AML-193 (cell line): ENCODE results near the gene CAPN3.
"Not testable (repeated sequence)": the region's sequence is repeated elsewhere in the genome, so short reads cannot be mapped to it uniquely, and the experiment has no call there.

Experiments used
- DNase-seq, 2 experiments: peaks; one replicate each; lab custom pipeline; 2025; lab: John Stamatoyannopoulos, UW

CAPN3 gene

GRCh38 chr15:42359249-42359648, at the start of gene CAPN3:
CAPN3 (plus strand) TSS chr15:42359501; CDS start chr15:42359806, 305 bp downstream.
- no peak for DNase-seq

- DNase-seq, result no peak
These were observed 45.8 kb upstream of the CAPN3 start for GRCh38 chr15:42313463-42313862.

DNA sequence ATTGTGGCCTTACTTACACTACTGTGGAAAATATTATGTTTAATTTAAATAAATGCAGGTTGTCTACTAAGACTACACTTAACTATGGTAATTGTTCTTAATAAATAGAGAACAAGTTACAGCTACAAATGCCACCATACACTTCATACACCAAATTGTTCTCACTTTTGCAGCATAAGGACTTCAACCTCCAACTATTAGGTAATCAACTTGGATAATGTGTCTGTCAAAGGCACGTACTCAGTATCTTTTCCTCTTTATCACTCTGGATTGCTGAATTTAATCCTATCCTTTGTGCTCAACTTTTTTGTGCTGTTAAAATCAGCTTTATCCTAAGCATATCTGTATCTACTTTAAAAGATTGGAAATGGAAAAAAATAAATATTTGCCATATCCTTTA, 44.5 kb upstream of the CAPN3 start:
- DNase-seq, result no peak

GRCh38 chr15:42315521-42315920, 43.8 kb upstream of the CAPN3 start:
- DNase-seq, result no peak

- not testable (repeated sequence) for DNase-seq
These were observed 43.0 kb upstream of the CAPN3 start for GRCh38 chr15:42316282-42316805.

DNA sequence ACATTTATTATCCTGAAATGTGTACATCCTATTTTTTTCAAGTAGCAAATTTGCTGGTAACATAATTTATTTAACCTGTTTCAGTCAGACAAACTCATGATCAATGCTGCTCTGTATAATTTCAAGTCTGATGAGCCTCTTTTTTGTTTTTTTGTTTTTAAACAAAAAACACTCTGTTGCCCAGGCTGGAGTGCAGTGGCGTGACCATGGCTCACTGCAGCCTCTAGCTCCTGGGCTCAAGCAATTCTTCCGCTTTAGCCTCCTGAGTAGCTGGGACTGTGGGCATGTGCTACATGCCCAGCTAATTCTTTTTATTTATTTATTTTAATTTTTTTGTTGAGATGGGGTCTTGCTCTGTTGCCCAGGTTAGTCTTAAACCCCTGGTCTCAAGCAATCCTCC, 40.1 kb upstream of the CAPN3 start:
- no peak for DNase-seq

DNA sequence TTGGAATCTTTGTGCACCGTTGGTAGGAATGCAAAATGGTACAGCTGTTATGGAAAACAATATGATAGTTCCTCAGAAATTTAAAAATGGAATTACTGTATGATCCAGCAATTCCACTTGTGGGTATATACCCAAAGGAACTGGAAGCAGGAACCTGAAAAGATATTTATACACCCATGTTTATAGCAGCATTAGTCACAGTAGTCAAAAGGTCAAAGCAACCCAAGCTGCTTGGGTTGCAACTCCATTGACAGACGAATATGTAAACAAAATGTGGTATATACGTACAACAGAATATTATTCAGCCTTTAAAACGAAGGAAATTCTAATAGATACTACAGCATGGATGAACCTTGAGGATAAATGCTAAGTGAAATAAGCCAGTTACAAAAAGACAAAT, 35.0 kb upstream of the CAPN3 start:
- DNase-seq, result no peak

GRCh38 chr15:42329161-42329560, 30.1 kb upstream of the CAPN3 start:
- DNase-seq, result no peak

DNA sequence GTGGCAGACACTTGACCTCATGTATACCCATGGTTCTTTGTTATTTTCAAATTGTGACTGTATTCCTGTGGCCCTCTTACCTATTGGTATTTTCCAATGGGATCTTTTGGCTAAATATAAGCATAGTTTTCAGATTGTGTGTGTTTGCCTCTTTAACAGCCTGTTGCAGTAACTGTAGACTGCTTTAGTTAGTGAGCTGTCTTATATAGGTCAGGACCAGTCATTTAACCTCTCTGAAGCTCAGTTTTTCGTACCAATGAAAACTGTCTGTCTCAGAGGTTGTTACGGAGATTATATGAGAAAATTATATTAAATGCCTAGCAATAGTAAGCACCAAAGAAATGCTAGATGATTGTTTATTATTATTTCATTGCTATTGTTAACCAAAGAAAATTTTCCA, 29.3 kb upstream of the CAPN3 start:
- no peak for DNase-seq

- no peak for DNase-seq
These were observed 28.1 kb upstream of the CAPN3 start for GRCh38 chr15:42331235-42331634.

DNA sequence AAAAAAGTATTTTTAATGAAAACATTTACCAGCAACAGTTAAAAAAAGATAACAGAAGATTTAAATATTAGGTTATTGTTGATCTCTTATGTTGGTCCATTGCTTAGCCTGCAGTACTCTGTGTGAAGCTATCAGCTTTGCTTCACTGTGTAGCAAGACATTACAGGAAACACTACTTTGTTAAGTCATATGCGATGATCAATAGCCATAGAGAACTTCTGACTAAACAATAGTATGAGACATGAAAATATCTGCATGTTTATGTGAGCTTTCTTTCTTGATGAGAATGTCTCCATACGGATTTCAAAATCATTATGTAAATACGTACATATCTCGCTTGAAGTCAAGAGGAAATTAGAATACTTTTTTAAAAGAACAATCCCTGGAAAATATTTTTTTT, 27.0 kb upstream of the CAPN3 start:
- DNase-seq, result no peak

GRCh38 chr15:42335074-42335473, 24.2 kb upstream of the CAPN3 start:
- no peak for DNase-seq

- not testable (repeated sequence) for DNase-seq
These were observed 22.7 kb upstream of the CAPN3 start for GRCh38 chr15:42336650-42337049.

DNA sequence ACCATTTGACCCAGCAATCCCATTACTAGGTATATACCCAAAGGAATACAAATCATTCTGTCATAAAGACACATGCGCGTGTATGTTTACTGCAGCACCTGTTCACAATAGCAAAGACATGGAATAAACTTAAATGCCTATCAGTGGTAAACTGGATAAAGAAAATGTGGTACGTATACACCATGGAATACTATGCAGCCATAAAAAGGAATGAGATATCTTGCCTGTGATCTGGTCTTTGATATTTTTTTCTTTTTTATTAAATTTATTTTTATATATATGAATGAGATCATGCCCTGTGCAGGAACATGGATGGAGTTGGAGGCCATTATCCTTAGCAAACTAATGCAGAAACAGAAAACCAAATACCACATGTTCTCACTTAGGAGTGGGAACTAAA, 22.2 kb upstream of the CAPN3 start:
- DNase-seq, result not testable (repeated sequence)

- no peak for DNase-seq
These were observed 20.8 kb upstream of the CAPN3 start for GRCh38 chr15:42338500-42338899.

- no peak for DNase-seq
These were observed 15.6 kb upstream of the CAPN3 start for GRCh38 chr15:42343596-42344232.

- DNase-seq, result peak; percentile 57 to 58
These were observed 14.5 kb upstream of the CAPN3 start for GRCh38 chr15:42344763-42345162.

DNA sequence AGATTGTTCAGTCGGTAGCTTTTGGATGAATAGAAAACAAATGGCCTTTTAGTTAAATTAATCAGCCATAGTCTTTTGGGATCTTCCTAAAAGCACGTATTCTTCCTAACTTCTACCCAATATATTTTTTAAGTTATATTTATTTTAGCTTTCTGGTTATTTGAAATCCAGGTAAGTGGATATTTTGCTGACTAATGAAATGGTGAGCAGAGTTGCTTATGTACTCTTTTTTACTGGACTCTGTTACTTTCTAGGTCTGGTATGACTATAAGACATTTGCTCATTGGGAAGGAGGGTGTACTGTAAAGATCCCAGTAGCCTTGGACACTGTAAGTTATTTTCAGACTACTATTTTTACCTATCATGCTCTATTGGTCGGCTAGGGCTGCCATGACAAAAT, 13.8 kb upstream of the CAPN3 start:
- DNase-seq, result no peak

- DNase-seq, result no peak
These were observed 11.2 kb upstream of the CAPN3 start for GRCh38 chr15:42348083-42348482.

DNA sequence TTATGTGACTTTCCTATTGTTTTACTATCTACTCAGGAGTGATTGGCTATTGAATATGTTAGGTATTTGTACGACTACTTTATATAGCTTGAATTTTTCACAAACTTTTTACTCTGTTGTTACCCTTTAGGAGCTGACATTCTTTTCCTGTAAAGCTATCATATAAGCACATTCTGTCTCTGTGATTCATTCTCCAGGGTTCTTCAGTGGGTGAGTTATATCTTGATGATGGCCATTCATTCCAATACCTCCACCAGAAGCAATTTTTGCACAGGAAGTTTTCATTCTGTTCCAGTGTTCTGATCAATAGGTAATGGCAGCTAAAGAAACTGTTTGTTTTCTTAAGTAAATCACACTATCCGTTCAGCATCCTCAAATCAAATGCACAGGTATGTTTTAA, 10.1 kb upstream of the CAPN3 start:
- DNase-seq, result no peak

DNA sequence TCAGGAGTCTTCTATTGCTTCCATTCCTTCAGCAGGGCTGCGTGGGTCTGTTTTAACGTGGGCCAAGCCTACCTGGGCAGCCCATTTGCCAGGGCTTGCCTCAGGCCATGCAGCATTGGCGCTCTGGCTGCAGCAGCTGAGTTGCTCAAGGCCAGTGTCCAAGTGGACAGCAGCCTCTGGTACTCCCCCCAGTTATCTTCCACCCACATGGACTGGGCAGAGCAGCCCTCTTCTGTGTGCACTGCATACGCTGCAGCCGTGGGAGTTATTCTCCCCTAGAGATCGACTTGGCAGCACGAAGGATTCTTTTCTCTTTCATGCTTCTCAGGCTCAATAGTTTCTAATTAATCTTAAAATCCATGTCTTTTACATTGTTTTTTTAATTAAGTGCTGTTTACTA, 6.9 kb upstream of the CAPN3 start:
- DNase-seq, result no peak

DNA sequence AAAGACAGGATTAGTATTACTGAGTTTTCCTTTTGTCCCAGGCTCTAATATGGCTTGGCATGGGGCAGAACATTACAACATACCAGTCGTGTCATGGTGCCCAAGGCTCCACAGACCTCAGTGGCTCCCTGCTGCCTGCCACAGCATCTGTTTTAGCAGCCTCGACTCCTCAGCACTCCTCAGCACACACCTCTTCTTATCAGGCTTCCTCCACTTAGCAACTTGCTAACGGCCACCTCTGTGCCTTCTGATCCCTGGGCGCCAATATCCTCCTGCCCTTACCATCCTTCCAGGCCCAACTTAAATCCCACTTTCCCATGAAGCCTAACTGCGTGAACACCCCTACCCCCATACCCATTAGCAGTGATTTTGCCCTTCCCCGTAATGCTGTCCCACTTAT, 6.2 kb upstream of the CAPN3 start:
- DNase-seq, result no peak

- no peak for DNase-seq
These were observed 4.5 kb upstream of the CAPN3 start for GRCh38 chr15:42354824-42355223.

DNA sequence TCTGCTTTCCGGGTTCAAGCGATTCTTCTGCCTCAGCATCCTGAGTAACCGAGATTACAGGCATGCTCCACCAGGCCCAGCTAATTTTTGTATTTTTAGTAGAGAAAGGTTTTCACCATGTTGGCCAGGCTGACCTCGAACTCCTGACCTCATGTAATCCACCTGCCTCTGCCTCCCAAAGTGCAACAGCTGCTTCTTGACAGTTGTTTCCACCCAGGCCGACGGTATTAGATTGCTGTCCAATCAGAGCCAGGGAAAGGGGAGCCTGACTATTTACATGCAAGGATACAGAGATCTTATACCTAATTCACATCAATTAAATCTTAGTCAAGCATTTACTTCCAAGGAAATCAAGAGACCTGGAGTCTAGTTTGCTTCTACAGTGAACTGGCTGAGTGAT, 4.0 kb upstream of the CAPN3 start:
- no peak for DNase-seq
